ENCODE measurements around the gene TGM2.

DNA sequence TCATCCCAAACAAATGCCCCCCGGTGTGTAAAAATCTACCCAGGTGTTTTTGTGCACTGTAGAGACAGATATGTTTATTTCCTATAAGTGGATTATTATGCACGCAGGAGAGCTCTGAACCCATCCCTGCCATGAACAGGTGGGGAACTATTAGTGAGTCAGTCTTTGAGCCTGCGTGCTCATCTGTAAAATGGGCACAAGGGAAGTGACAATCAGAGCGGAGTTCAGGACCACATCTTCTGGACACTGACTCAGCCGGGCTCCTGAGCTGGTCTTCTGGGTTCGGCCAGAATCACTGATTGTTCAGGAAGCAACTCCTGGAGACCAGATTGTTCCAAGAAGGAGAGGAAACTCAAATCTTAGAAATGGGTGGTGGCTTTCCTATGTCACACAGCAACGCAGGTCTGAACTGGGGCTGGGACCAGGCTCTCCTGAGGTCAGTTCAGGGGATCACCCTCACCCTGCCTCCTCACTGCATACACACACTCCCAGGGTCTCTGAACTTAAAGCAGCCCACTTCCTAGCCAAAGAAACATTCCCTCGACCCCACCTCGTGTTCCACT lies 27.3 kb upstream of the TGM2 start:
- TF ChIP-seq BHLHE40 (IDR thresholded peaks at IDR 0.05; ENCODE audit: low read depth, low read length) (no peak), POLR2A (IDR thresholded peaks at IDR 0.05; ENCODE audit: low read length) (no peak), EP300 (IDR thresholded peaks at IDR 0.05) (no peak), KDM1A (IDR thresholded peaks at IDR 0.05; ENCODE audit: low read depth) (no peak), RCOR1 (IDR thresholded peaks at IDR 0.05; ENCODE audit: low read depth, low read length) (no peak), ZC3H11A (IDR thresholded peaks at IDR 0.05) (no peak), ESRRA (IDR thresholded peaks at IDR 0.05; ENCODE audit: borderline replicate concordance, low read length) (no peak)
- TF ChIP-seq, protein P1, sequence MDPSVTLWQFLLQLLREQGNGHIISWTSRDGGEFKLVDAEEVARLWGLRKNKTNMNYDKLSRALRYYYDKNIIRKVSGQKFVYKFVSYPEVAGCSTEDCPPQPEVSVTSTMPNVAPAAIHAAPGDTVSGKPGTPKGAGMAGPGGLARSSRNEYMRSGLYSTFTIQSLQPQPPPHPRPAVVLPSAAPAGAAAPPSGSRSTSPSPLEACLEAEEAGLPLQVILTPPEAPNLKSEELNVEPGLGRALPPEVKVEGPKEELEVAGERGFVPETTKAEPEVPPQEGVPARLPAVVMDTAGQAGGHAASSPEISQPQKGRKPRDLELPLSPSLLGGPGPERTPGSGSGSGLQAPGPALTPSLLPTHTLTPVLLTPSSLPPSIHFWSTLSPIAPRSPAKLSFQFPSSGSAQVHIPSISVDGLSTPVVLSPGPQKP (IDR thresholded peaks at IDR 0.05; ENCODE audit: low read depth, low read length) = no peak
- TF ChIP-seq, protein P2, sequence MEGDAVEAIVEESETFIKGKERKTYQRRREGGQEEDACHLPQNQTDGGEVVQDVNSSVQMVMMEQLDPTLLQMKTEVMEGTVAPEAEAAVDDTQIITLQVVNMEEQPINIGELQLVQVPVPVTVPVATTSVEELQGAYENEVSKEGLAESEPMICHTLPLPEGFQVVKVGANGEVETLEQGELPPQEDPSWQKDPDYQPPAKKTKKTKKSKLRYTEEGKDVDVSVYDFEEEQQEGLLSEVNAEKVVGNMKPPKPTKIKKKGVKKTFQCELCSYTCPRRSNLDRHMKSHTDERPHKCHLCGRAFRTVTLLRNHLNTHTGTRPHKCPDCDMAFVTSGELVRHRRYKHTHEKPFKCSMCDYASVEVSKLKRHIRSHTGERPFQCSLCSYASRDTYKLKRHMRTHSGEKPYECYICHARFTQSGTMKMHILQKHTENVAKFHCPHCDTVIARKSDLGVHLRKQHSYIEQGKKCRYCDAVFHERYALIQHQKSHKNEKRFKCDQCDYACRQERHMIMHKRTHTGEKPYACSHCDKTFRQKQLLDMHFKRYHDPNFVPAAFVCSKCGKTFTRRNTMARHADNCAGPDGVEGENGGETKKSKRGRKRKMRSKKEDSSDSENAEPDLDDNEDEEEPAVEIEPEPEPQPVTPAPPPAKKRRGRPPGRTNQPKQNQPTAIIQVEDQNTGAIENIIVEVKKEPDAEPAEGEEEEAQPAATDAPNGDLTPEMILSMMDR (IDR thresholded peaks at IDR 0.05) = no peak
- TF ChIP-seq, protein P3, sequence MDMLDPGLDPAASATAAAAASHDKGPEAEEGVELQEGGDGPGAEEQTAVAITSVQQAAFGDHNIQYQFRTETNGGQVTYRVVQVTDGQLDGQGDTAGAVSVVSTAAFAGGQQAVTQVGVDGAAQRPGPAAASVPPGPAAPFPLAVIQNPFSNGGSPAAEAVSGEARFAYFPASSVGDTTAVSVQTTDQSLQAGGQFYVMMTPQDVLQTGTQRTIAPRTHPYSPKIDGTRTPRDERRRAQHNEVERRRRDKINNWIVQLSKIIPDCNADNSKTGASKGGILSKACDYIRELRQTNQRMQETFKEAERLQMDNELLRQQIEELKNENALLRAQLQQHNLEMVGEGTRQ (IDR thresholded peaks at IDR 0.05) = no peak
